GM21825 (cell line): Measurements from ENCODE around the gene HEPHL1.
"Not testable (repeated sequence)": the region's sequence is repeated elsewhere in the genome, so short reads cannot be mapped to it uniquely, and the experiment has no call there.

ENCODE experiments used
- ATAC-seq: cut with Tn5 transposase; IDR thresholded peaks from one replicate; pipeline ENCODE4 v1.9.1; 2021; ENCODE audit warnings: mild to moderate bottlenecking, moderate library complexity; ENCODE audit not compliant: unreplicated experiment

HEPHL1 gene

DNA sequence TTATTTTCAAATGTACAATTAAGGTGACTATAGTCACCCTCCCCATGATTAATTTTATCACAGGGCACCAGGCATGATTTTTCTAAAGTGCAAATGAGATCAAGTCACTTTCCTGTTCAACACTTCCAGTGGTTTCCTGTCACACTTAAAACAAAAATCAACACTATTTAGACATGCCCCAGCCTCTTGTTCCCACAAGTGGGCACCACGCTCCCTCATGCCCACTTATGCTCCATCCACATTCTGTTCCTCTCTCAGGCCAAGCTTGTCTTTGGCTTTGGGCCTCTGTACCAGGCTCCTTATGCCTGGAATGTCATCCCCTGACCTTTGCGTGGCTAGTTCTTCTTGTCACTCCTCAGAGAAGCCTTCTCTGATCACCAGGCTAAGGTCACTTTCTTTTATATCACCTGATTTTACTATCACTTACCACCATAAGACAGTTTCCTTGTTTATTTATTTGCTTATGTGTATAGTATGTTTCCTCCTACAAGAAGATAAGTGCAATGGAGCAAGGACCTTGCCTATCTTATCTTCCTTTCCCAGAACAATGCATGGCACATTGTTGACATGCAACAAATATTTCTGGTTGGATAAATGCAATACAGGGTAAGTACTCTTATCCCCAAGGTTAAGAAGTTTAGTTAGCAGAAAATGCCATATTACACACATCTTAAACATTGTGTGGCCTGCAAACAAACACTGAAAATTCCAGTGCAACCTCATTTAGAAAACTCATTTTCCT is 56.6 kb downstream of the HEPHL1 start:
- no peak for ATAC-seq

DNA sequence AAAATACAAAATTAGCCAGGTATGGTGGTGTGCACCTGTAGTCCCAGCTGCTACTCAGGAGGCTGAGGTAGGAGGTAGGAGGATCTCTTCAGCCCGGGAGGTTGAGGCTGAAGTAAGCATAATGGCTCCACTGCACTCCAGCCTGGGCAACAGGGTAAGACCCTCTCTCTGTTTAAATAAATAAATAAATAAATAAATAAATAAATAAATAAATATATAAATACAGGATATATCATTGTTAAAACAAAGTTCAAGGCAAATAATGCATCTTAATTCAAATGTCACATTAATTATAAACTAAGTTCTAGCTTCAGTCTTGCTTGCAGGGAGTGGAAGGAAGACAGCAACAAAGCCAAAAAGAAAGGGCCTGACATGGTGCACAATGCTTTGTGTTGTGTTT is 63.0 kb downstream of the HEPHL1 start:
- ATAC-seq = no peak

- no peak for ATAC-seq
Measured at GRCh38 chr11:94088906-94089305, 67.8 kb downstream of the HEPHL1 start.

GRCh38 chr11:94089341-94089740 is 68.2 kb downstream of the HEPHL1 start:
- ATAC-seq = no peak

DNA sequence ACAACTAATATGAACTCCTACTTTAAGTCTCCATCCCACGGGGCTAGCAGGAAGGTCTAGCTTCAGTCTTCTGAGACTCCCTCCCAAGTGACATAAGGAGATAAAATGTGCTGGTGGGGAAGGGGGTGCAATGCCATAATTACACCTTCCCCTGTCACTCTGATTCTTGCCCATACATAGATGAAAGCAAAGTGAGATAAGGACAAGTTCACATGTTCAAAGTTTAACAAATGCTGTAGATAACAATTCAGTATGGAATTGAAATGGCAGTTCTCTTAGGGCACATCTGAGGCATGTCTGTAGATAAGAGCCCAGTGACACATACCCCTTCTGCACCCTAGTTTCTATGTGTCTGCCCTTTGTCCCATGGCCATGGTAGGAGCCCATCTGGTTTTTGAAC is 69.2 kb downstream of the HEPHL1 start:
- ATAC-seq = no peak

DNA sequence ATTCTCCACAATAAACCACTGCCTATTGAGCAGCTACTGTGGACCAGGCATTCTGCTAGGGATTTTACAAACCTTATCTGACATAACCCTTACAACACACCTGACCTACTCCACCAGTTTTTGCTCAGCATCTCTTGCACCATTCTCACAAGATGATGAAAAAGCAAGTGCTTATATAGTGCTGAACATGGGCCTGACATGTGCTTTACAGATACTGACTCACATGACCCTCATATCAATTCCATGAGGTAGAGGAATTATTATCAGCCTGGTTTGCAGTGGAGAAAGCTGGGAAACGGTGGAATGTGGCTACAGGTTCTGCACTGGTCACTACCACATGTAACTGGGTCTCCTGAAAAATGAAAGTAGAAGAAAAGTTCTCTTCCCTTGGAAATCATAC is 69.9 kb downstream of the HEPHL1 start:
- ATAC-seq = no peak

DNA sequence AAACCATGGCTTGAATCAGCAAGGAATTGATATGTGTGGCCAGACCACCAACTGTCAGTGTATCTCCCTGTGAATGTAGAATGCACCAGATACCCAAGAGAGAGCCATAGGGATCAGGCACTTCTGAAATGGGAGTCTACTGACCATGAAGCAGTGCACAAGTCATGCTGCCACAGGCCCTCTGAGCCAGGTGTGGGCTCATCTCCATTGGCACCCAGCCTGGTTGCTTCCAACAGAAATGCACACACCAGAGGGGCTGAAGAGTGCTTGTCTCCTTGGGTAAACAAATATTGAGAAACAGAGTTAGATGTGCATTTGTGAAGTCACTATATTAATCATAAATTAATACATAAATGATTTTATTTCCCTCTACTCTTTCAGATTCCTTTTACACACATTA is 79.1 kb downstream of the HEPHL1 start:
- no peak for ATAC-seq

DNA sequence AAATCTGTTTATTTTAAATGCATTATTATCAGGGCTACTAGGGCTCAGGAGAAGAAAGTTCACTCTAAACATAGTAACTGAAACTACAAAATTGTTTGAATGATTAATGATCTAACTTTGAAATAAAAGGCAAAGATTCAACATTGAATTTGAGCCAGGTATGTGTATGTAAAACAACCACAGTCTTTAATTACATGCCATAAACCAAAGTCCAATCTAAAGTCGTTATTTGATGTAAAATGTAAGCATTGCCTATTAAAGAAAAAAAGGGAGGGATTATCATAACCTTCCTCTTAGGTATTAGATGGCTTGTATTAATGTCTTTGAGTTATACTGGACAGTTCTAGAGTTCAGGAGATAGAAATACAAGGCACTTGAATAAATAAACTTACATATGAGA is 82.3 kb downstream of the HEPHL1 start:
- ATAC-seq = no peak

DNA sequence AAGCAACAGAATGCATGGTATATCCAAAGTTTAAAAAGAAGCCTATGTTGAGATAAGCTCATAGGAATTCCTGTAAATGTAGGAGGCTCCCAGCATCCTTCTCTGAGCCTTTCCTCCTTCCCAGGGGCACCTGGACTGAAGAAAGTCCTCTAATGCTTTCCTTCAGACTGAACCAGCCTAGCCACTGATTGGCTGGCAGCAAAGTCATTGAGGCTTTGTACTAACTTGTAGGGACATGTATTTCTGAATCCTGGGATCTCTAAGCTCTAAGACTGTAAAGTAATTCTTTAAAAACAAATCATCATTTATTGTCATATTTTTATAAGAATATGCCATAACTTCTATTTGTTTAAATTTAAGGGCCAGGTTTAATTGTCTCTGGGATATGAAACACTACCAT is 83.6 kb downstream of the HEPHL1 start:
- no peak for ATAC-seq

GRCh38 chr11:94106716-94107115 is 85.6 kb downstream of the HEPHL1 start:
- ATAC-seq = no peak

DNA sequence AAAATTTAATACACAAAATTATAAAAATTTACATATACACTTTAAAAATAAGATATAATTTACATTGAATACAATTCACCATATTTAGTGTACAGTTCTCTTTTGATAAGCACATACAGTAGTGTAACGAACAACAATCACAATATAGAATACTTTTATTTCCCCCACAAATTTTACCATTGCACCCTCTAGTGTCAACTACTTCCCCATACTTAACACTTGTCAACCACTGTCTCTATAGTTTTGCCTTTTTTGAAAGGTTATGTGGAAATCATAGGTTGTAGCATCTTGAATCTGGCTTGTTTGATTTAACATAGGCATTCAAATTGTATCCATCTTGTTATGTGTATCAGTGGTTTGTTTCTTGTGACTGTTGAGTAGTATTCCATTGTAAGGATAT is 86.2 kb downstream of the HEPHL1 start:
- ATAC-seq = no peak

- ATAC-seq = no peak
Measured at GRCh38 chr11:94111241-94111640, 90.1 kb downstream of the HEPHL1 start.

- no peak for ATAC-seq
Measured at GRCh38 chr11:94111660-94112059, 90.5 kb downstream of the HEPHL1 start.

GRCh38 chr11:94112206-94112953 is 91.2 kb downstream of the HEPHL1 start:
- no peak for ATAC-seq

GRCh38 chr11:94117197-94117574 is 96.0 kb downstream of the HEPHL1 start:
- no peak for ATAC-seq

DNA sequence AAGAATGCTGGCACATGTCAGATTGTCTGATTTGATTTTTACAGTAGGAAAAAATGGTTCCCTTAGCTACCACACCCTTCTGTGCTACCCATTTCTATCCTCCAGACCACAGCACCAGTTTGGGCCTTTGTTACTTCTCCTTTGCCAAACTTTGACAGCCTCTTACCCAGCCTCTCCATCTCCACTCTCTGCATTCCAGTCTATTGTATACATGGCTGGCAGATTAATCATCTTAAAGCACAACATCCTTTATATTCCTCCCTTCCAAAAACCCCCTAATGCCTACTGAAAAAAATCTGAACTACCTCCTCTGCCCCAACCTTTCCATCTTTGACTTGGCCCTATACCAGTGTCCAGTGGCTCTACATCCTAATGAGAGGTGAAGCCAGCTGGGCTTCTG is 96.7 kb downstream of the HEPHL1 start:
- ATAC-seq = no peak

DNA sequence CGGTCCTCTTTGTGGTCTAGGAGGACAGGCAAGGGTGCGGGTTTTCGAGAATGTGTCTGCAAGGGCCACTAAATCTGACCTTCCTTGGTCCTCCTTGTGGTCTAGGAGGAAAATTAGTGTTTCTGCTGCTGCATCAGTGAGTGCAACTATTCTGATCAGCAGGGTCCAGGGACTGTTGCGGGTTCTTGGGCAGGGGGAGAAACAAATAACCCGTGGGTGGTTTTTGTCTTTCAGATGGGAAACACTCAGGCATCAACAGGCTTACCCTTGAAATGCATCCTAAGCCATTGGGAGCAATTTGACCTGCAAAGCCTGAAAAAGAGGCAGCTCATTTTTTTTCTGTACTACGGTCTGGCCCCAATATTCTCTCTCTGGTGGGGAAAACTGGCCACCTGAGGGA is 98.5 kb downstream of the HEPHL1 start:
- not testable (repeated sequence) for ATAC-seq

- ATAC-seq = not testable (repeated sequence)
Measured at GRCh38 chr11:94120516-94120915, 99.4 kb downstream of the HEPHL1 start.

- ATAC-seq = no peak
Measured at GRCh38 chr11:94120946-94121345, 99.8 kb downstream of the HEPHL1 start.

- ATAC-seq = no peak
Measured at GRCh38 chr11:94125407-94126115, 104.4 kb downstream of the HEPHL1 start.

- ATAC-seq = no peak
Measured at GRCh38 chr11:94127638-94128037, 106.5 kb downstream of the HEPHL1 start.

GRCh38 chr11:94128291-94128745 is 107.2 kb downstream of the HEPHL1 start:
- ATAC-seq = peak; percentile 28
